ENCODE measurements around the gene TAAR2. TPM values are rescaled to one million over a fixed set of nuclear protein-coding genes. Genes with fewer than 3 reads are reported as not detected.

Gene TAAR2
- total RNA-seq, 1 experiment from 2014 or later: not detected

- no peak overlapping the region for H3K4me3 ChIP-seq (ENCODE audit: low read depth, low read length)
Measured at GRCh38 chr6:132669690-132670291, 45.7 kb upstream of the TAAR2 start.

GRCh38 chr6:132666118-132666517 lies 42.0 kb upstream of the TAAR2 start:
- Mint-ChIP-seq H3K9me3 (ENCODE audit: unreplicated experiment) (peaks cover 23% of the 10 kb centered on the region), H3K36me3 (ENCODE audit: insufficient read depth, unreplicated experiment) (peaks cover 4% of the 10 kb centered on the region), H3K27me3 (ENCODE audit: insufficient read depth, unreplicated experiment) (no peaks in the 10 kb centered on the region), H3K27ac (ENCODE audit: unreplicated experiment) (peak overlapping the region; percentile 72), H3K4me1 (ENCODE audit: low read depth, unreplicated experiment) (peaks cover 37% of the 10 kb centered on the region), H3K4me3 (ENCODE audit: unreplicated experiment) (peak overlapping the region; percentile 54)
- ChIA-PET POLR2A (no interaction called here), CTCF (interaction anchor here (1.2 kb wide), 1 partner anchor 49 kb away, joined by 3 read pairs; no protein-coding TSS in a partner anchor)
- Histone ChIP-seq H3K4me3 (ENCODE audit: low read depth, low read length) (no peak overlapping the region), H3K27me3 (replicated peaks; ENCODE audit: control insufficient read depth, insufficient read depth, low read length) (no peaks in the 10 kb centered on the region), H3K9me3 (no peaks in the 10 kb centered on the region), H3K36me3 (ENCODE audit: control insufficient read depth, insufficient read depth, low read length) (no peaks in the 10 kb centered on the region), H3K4me1 (peaks cover 28% of the 10 kb centered on the region)
- intact Hi-C loops (cut with micrococcal nuclease; ENCODE audit: unreplicated experiment): loop anchor here (1.0 to 5.0 kb wide), 4 partner anchors 53 to 136 kb away; partner anchors contain the start of gene SLC18B1
- DNase-seq: peak; percentile 57 to 63
- BruUV-seq (replicated peaks): no TSS peak
- no peak for TF ChIP-seq CTCF (IDR thresholded peaks at IDR 0.05; ENCODE audit: insufficient read depth in 1 of 2, low read depth in 1 of 2, low read length in 1 of 2, severe bottlenecking in 1 of 2, unreplicated experiment in 1 of 2)

More at GRCh38 chr6:132669690-132670291, 45.7 kb upstream of the TAAR2 start:
- ChIA-PET CTCF (interaction anchor here (0.6 to 3.4 kb wide), 3 partner anchors 46 to 153 kb away, joined by 3 to 14 read pairs (median 3); no protein-coding TSS in a partner anchor), POLR2A (no interaction called here)
- peak in 1 of 2 experiments; percentile 38 for TF ChIP-seq CTCF (IDR thresholded peaks at IDR 0.05; ENCODE audit: insufficient read depth in 1 of 2, low read depth in 1 of 2, low read length in 1 of 2, severe bottlenecking in 1 of 2, unreplicated experiment in 1 of 2)
- DNase-seq: peak in 1 of 2 experiments; percentile 16
- no peaks in the 10 kb centered on the region for H3K36me3 ChIP-seq (ENCODE audit: control insufficient read depth, insufficient read depth, low read length)
- H3K4me1 ChIP-seq: peaks cover 42% of the 10 kb centered on the region
- H3K36me3 Mint-ChIP-seq (ENCODE audit: insufficient read depth, unreplicated experiment): peaks cover 4% of the 10 kb centered on the region
- intact Hi-C loops (cut with micrococcal nuclease; ENCODE audit: unreplicated experiment): loop anchor here (1.0 to 5.0 kb wide), 3 partner anchors 46 to 128 kb away; partner anchors contain the start of gene SLC18B1
- BruUV-seq (replicated peaks): no TSS peak
- H3K9me3 Mint-ChIP-seq (ENCODE audit: unreplicated experiment): peaks cover 20% of the 10 kb centered on the region
- peaks cover 36% of the 10 kb centered on the region for H3K4me1 Mint-ChIP-seq (ENCODE audit: low read depth, unreplicated experiment)
- H3K27me3 ChIP-seq (replicated peaks; ENCODE audit: control insufficient read depth, insufficient read depth, low read length): no peaks in the 10 kb centered on the region
- H3K27me3 Mint-ChIP-seq (ENCODE audit: insufficient read depth, unreplicated experiment): no peaks in the 10 kb centered on the region
- H3K4me3 Mint-ChIP-seq (ENCODE audit: unreplicated experiment): peak overlapping the region; percentile 22
- H3K9me3 ChIP-seq: no peaks in the 10 kb centered on the region
- H3K27ac Mint-ChIP-seq (ENCODE audit: unreplicated experiment): peak overlapping the region; percentile 40

GRCh38 chr6:132664309-132665034 lies 40.4 kb upstream of the TAAR2 start:
- no TSS peak for BruUV-seq (replicated peaks)
- POLR2A ChIA-PET: no interaction called here
- H3K4me3 ChIP-seq (ENCODE audit: low read depth, low read length): no peak overlapping the region
- no peaks in the 10 kb centered on the region for H3K27me3 ChIP-seq (replicated peaks; ENCODE audit: control insufficient read depth, insufficient read depth, low read length)
- Mint-ChIP-seq H3K27ac (ENCODE audit: unreplicated experiment) (no peak overlapping the region), H3K36me3 (ENCODE audit: insufficient read depth, unreplicated experiment) (peaks cover 4% of the 10 kb centered on the region), H3K4me1 (ENCODE audit: low read depth, unreplicated experiment) (peaks cover 27% of the 10 kb centered on the region), H3K27me3 (ENCODE audit: insufficient read depth, unreplicated experiment) (no peaks in the 10 kb centered on the region), H3K9me3 (ENCODE audit: unreplicated experiment) (peaks cover 23% of the 10 kb centered on the region), H3K4me3 (ENCODE audit: unreplicated experiment) (no peak overlapping the region)
- no peaks in the 10 kb centered on the region for H3K36me3 ChIP-seq (ENCODE audit: control insufficient read depth, insufficient read depth, low read length)
- DNase-seq: no peak
- H3K4me1 ChIP-seq: peaks cover 17% of the 10 kb centered on the region
- no peaks in the 10 kb centered on the region for H3K9me3 ChIP-seq
- CTCF ChIA-PET: no interaction called here
- no peak for TF ChIP-seq CTCF (IDR thresholded peaks at IDR 0.05; ENCODE audit: insufficient read depth in 1 of 2, low read depth in 1 of 2, low read length in 1 of 2, severe bottlenecking in 1 of 2, unreplicated experiment in 1 of 2)
- intact Hi-C loops (cut with micrococcal nuclease; ENCODE audit: unreplicated experiment): loop anchor here (5.0 kb wide), 1 partner anchor 133 kb away; the partner anchor contains the start of gene SLC18B1
